Stimulated activated CD4-positive, alpha-beta T cell treated with anti-CD3 and anti-CD28 coated beads, Interleukin-15, amount 100 ng/mL, for 48 hours (primary cell): Measurements from ENCODE around the gene ACTR3C.
"Not testable (repeated sequence)": the region's sequence is repeated elsewhere in the genome, so short reads cannot be mapped to it uniquely, and the experiment has no call there.

ENCODE experiments used
- DNase-seq, 2 donors: peaks; one replicate each; pipeline ENCODE4 v3.0.0-alpha.2; 2020; ENCODE audit warnings: low read depth in 2 of 2

The ACTR3C gene

DNA sequence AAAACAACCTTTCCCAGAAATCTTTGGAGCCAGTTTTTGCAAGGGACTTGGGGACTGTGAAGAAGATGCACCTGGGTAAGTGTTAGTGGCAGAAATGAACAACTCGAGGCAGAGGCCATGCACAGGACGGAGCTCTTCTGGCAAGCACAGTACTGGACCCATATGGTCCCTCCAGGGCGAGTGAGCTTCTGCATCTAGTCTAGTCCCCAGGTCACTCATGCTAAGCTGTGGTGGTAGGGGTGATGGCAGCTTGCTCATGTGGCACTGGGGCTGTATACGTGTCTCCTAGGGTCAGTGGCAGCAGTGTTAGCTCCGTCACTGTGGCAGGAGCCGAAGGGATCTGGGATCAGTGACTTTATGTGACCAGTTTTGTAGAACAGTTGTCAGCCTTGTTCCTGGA is 9.5 kb downstream of the ACTR3C start:
- DNase-seq = no peak

DNA sequence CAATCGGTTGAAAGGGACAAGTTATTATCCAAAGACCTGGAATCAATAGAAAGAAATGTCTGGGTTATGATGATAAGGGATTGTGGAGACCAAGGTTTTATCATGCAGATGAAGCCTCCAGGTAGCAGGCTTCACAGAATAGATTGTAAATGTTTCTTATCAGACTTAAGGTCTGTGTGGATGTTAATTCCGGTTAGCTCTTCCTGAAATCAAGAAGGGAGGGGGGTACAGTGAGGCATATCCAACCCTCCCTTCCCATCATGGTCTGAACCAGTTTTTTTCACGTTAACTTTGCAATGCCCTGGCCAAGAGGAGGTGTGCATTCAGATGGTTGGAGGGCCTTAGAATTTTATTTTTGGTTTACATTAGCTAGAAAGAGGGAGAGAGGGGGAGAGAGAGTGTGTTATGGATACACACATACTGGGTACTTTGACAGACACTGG is 10.0 kb downstream of the ACTR3C start:
- DNase-seq = no peak

DNA sequence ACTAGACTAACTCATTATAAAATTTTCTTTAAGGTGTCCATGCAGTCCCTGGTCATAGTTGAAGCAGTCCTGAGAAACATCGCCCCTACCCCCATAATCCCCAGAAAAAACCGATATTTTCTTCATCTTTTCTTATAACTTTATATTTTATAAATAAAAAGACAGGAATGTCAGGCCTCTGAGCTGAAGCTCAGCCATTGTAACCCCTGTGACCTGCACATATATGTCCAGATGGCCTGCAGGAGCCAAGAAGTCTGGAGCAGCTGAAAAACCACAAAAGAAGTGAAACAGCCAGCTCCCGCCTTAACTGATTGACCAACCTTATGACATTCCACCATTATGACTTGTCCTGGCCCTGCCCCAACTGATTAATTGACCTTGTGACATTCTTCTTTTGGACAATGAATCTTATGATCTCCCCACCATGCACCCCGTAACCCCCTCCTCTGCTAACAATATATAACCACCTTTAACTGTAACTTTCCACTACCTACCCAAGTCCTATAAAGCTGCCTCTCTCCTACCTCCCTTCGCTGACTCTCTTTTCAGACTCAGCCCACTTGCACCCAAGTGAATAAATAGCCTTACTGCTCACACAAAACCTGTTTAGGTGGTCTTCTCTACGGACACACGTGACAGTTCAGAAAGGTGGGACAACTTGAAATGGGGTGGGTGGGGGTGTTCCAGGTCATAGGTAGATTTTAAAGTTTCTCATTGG is 10.5 kb downstream of the ACTR3C start:
- not testable (repeated sequence) for DNase-seq

DNA sequence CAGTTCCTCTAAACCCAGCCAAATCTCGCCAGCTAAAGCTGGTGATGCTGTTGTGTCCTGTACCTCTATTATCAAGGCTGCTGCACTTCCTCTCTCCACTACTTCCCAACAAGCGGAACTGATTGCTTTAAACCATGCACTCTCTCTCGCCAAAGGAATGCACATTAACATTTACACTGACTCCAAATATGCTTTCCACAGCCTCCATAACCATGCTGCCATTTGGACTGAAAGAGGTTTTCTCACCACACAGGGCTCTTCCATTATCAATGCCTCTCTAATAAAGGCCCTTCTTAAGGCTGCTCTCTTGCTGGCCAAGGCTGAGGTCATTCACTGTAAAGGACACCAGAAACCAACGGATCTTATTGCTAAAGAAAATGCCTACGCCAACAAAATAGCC is 11.6 kb downstream of the ACTR3C start:
- DNase-seq = no peak

DNA sequence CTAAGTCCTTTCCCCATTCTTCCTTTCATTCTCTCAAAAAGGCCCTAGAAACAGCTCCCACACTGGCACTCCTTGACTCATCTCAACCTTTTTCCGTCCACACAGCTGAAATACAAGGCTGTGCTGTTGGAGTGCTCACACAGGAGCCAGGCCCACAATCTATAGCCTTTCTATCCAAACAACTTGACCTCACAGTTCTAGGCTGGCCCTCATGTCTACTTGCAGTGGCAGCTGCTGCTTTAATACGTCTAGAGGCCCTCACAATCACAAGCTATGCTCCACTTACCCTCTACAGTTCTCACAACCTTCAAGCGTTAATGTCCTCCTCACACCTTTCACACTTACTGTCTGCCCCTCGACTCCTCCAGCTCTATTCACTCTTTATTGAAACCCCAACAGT is 12.2 kb downstream of the ACTR3C start:
- no peak for DNase-seq

DNA sequence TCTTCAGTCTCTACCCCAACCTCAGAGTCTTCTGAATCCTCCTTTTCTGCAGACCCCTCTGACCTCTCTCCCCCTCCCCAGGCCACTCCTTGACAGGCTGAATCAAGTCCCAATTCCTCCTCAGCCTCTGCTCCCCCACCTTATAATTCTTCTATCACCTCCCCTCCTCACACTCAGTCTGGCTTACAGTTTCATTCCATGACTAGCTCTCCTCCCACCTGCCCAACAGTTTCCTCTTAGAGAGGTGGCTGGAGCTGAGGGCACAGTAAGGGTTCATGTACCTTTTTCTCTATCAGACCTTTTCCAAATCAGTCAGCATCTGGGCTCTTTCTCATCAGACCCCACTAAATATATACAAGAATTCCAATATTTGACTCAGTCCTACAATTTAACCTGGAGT is 14.8 kb downstream of the ACTR3C start:
- no peak for DNase-seq

DNA sequence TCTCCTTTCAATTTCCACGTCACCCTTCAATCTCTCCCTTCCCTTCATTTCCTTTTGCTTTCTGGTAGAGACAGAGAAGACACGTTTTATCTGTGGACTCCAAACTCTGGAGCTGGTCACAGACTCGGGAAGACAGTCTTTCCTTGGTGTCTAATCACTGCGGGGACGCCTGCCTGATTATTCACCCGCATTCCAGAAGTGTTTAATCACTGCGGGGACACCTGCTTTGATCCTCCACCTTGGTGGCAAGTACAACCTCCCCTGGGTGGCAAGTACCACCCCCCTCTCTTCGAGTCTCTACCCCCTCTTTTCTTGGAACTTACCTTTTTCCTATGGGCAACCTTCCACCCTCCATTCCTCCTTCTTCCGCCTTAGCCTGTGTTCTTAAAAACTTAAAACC is 15.4 kb downstream of the ACTR3C start:
- DNase-seq = no peak

DNA sequence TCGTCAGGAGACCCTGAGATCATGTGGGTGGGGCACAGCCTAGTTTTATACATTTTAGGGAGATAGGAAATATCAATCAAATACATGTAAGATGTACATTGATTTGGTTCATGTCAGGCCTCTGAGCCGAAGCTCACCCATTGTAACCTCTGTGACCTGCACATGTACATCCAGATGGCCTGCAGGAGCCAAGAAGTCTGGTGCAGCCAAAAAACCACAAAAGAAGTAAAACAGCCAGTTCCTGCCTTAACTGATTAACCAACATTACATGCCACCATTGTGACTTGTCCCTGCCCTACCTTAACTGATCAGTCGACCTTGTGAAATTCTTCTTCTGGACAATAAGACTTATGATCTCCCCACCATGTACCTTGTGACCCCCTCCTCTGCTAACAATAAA is 16.2 kb downstream of the ACTR3C start:
- DNase-seq = no peak

DNA sequence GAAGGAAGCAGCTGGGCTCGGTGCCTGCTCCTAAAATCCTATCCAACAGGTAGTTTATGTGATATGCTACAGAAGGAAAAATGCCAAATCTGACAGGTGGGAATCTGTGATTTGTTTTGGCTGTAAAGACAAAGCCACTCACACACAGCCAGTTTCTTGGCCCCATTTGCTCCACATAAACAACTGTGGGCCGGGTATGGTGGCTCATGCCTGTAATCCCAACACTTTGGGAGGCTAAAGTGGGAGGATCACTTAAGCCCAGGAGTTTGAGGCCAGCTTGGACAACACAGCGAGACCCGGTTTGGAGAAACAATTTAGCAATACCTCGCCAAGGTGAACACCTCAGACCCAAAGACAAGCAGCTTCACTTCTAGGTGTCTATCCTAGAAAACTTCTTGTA is 17.0 kb downstream of the ACTR3C start:
- not testable (repeated sequence) for DNase-seq

DNA sequence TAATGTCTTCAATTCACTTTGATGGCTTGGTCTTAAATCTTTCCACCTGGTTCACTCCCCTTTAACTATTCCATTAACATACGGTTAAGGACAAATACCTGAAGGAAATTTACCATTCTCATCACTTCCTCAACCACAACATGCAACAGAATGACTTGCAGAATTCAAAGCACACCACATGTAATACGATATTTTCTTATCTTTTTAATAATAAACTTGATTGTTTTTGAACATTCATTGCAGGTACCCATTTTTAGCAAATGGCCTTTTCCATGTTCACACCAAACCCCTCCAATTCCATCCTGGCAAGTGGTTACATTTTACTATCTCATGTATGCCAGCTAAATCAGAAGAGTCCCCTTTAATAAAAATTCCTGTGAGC is 17.5 kb downstream of the ACTR3C start:
- DNase-seq = not testable (repeated sequence)

DNA sequence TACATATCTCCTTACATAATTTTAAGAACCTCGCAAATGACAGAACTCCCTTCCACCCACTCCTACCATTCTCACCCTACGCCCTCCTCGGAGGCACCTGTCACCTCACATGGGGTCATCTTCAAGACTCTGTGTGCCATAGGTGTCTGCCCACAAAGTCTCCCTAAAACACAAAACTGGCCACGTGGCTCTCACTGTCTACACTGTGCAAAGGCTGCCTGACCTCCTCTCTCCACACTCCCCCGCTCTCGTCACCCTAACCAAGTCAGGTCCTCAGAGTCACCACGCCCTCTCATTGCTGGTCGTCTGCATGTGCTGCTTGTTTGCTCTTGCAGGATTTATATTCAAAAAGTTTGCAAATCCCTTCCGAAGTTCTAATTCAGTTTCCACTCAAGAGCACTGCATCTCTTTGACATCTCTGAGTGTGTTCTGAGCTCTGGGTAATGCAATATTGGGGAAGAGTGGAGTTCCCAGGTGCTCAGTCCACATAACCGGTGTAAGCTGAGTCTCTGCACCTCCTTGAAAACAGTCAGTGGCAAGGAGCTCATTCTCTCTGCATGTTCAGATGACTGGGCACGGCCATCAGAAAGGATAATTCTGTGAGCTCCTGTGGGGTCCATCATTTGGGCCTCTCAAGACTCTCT is 18.0 kb downstream of the ACTR3C start:
- not testable (repeated sequence) for DNase-seq

DNA sequence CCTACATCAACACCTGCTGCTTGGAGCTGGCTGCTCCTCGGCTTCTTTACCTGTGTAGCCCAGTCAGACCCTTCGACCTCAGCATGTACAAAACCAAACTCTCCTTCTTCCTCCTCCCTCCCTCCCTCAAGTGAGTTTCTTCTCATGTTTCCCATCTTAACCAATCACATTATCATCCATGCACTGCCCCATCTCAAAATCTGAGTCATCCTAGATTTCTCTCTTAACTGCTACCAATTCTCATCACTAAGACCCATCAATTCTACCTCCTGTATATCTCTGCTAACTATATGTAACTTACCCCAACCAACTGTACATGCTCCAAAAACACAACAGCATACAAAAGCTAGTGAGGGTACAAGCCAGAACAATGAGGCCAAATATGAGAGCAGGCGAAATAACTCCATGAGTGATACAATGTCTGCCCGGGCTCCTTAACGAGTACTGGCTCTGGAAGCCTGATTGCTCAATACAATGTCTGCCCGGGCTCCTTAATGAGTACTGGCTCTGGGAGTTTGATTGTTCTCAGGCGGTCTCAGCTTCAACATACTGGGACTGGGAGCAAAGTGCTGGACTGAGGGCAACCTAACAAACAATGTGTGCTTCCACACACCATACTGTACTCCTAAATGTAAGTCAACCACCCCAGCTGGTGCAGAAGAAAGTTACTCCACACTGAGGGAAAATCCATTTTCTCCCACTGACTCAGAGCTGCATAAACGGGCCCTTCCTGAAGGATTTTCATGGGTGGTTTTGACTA is 18.7 kb downstream of the ACTR3C start:
- not testable (repeated sequence) for DNase-seq

DNA sequence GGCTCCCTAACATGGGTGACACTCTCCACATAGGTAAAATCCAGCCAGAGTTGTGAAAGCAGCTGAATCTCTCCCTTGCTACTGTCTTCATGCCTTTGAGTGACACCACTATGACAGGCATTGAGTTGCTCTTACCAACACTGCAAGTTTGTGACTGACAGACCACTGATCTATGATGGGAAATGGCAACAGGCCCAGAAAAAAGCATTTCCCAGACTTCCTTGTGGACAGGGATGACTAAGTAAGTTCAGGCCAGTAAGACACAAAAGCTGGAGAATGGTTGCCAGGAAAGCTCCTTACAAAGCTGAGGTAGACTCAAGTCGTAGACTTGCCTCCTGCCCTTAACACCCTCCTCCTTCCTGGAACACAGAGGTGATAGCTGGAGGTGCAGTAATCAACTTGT is 20.4 kb downstream of the ACTR3C start:
- not testable (repeated sequence) for DNase-seq

DNA sequence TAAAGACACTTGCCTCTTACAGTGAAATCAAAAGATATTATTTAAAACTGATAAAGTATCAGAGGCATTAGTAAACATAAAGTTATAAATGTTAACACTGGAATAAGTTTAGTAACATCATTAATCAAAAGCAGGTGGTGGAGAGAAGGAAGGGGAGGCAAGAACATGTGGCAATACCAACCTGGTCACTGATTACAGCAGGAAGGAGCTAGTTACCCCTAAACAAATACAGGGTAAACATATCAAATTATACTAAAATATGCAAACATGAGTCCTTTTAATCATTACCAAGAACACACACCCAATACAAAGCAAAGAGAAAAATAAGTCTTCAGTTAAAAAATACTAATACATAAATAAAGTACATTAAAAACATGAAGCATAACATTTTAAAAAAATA is 25.4 kb downstream of the ACTR3C start:
- not testable (repeated sequence) for DNase-seq

DNA sequence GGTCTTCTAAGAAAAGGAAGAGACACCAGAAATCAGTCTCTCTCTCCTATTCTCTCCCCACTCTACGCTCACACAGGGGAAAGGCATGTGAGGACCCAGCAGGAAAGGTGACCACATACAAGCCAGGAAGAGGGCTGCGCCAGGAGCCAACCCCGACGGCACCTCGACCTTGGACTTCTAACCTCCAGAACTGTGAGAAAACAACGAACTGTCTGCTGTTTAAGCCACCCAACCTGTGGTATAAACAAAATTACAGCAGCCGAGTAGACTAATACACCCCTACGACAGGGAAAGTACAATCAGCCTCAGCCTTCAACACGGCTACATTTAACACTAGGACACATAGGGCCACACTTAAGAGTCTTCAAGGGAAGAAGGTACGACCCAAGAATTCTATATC is 26.5 kb downstream of the ACTR3C start:
- not testable (repeated sequence) for DNase-seq

DNA sequence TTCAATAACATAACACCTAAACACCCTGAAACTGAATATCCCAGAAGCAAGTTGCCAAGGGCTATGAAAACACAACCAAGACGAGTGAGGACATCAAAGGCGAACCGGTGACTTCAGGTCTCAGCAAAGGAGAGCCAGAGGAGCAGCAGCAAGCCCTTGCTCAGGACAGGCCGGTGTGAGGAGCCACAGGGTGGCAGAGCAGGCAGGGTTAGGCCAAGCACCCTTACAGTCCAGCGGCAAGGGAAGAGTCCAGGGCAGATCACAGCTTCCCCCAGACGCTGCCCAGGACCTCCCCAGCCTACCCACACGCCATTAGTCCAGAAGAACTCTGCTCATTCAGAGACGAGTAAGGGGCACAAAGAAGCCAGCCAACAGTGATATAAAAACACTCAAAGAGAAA is 27.7 kb downstream of the ACTR3C start:
- DNase-seq = not testable (repeated sequence)

DNA sequence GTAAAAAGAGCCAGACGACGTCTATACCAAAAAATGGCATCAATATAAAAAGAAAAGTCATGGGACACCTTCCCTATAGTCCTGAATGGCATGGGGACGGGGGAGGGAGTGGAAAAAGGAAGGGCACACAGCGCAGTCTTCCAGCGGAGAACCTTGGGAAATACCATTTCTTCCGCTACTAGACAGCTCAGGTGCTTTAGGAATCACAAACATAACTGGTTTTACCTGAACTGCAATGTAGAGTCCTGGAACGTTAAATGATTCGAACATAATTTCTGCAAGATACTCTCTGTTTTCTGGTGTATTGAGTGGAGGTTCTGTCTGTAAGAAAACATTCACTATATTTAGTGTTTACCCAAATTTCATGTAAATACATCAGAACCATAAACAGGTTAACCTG is 28.3 kb downstream of the ACTR3C start:
- DNase-seq = not testable (repeated sequence)

DNA sequence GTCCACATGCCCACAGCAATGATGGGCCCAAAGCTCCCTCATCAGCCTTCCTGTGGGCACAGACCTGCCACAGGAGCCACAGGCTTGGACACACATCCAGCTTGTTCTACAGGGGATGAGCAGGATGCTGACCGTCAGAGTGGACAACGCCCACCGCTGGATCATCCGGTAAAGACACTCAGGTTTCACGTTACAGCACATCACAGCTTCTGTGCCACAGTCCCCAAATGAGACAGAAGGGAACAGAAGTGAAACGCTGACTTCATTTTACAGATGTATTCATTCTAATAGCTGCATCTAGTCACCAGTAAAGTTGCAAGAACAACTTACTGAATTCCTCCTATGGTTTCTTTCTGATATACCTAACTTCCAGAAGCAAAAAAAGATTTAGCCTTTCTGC is 33.0 kb downstream of the ACTR3C start:
- not testable (repeated sequence) for DNase-seq

DNA sequence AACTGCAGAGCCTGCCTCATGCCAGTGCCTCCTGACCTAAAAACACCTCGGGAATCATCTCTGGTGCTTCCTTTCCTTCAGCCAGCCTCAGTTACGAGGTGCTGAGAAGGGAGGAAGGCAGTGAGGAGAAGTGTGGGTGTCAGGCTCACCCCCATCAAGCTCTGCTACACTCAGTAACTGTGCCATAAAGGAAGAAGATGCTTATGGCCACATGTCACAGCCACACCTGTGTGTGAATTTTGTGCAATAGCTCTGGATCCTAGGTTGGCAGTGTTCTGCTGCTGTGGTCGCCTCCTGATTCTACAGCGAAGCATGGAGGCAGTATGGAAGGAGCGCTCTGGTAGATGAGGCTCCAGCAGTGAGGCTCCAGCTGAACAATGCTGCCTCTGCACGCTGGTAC is 34.5 kb downstream of the ACTR3C start:
- not testable (repeated sequence) for DNase-seq

DNA sequence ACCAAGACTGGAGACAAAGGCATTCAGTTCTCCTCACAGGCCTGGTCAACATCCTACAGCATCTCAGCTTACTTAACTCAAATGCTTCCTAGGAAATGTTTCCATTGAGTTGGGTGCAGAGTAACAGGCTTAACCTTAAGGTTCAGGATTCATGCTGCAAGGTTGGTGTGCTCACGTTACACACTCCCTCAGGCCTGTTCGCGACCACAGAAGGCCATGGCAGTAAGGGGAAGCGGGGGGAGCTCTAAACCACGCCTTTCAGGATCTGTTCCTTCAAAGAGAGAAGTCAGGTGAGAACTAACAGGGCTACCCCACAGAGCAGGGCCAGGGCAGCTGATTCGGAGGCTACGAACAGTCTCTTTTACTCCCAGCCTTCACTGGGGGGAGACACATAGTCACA is 35.5 kb downstream of the ACTR3C start:
- DNase-seq = not testable (repeated sequence)

DNA sequence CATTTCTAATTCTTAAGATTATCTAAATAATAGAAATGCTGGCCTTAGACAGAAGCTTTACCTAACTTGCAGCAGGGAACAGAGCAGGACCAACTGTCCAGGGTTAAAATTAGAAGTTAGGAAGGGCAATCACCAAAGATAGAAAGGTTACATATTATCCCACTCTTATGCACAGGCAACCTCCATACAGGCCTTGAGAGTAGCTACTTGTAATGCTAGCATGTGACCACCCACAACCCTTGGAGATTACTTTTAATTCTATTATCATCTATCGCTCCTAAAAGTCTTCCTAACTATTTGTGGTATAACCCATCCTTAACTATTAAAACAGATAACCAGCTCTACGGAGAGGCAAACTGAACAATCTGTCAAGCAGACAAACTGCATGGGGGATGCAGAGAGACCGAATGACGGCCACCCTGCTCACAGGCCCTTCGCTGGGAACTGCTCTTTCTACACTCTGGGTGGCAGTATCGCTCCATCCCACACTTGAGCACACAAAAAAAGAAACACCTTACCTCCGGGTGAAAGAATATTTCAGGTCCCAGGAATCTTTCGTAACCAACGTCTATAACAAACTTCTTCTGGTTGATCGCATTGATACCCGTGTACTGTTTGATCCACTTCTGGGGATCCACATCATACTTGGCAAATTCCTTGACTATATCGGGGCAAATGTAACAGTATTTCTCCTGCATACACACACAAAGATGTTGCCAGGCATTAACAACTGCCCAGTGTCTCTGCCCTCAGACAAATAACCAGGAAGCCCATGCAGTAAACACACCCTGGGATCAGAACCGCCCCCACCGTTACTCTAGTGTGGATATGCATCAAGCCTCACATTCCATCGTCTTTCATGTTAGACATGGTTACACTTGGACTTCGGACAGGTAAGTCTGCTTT is 37.2 kb downstream of the ACTR3C start:
- DNase-seq = not testable (repeated sequence)

DNA sequence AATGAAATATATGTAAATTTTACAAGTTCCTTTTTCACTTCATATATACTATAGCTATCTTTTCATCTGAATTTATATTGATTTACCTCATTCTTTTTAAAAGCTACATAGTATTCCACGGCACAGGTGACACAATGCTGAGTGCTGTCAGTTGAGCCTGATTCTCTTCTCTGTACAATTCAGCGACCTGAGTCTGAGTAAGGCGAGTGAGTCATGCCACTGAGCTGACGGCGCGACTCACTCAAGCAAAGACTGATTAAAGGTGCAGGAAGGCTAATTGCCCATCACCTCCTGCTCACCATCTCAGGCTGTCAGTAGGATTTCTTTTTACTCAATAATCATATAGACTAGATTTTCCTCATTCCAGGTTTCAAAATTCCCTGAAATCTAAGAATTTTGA is 39.7 kb downstream of the ACTR3C start:
- DNase-seq = not testable (repeated sequence)
